ENCODE measurements around the gene TMEM167B. TPM values are rescaled to one million over a fixed set of nuclear protein-coding genes. Genes with fewer than 3 reads are reported as not detected.

TMEM167B gene
- total RNA-seq, 4 donors from 2014 or later: 22.2 to 29.2 (median 24.8) TPM

DNA sequence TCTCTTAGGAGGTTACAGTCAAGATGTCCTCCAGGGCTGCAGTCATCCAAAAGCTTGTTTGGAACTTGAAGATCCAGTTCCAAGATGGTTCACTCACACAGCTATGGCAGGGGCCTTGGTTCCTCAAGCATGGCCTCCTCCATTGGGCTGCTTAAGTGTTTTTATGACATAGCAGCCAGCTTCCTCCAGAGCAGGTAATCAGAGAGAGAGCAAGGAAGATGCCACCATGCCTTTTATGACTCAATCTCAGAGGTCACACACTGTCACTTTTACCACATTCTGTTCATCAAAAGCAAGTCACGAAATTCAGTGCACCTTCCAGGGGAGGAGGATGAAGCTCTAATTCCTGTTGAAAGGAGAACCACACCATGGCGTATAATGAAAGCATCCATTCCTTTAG lies 40.5 kb downstream of the TMEM167B start:
- DNase-seq (ENCODE audit: low spot score) (no peak), ATAC-seq (ENCODE audit: low FRiP score) (no peak)
- TF ChIP-seq, protein P1, sequence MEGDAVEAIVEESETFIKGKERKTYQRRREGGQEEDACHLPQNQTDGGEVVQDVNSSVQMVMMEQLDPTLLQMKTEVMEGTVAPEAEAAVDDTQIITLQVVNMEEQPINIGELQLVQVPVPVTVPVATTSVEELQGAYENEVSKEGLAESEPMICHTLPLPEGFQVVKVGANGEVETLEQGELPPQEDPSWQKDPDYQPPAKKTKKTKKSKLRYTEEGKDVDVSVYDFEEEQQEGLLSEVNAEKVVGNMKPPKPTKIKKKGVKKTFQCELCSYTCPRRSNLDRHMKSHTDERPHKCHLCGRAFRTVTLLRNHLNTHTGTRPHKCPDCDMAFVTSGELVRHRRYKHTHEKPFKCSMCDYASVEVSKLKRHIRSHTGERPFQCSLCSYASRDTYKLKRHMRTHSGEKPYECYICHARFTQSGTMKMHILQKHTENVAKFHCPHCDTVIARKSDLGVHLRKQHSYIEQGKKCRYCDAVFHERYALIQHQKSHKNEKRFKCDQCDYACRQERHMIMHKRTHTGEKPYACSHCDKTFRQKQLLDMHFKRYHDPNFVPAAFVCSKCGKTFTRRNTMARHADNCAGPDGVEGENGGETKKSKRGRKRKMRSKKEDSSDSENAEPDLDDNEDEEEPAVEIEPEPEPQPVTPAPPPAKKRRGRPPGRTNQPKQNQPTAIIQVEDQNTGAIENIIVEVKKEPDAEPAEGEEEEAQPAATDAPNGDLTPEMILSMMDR (IDR thresholded peaks at IDR 0.05): no peak

DNA sequence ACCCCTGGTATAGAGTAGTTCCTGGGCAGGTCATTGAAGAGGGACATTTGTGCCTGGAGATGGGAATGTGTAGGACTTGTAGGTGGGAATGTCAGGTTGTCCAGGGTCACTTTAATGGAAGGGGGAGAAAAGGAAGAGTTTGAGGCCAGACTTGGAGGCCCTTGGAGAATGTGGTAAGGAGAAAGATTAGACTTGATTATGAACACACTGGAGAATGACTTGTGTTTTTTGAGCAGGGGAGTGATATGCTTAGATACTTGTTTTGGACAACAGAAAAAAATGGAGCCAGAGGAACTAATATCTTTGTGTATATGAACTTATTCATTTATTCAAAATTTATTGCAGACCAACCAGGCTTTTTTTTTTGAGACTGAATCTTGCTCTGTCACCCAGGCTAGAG lies 41.2 kb downstream of the TMEM167B start:
- TF ChIP-seq, protein P1 (IDR thresholded peaks at IDR 0.05): no peak
- no peak for ATAC-seq (ENCODE audit: low FRiP score)

DNA sequence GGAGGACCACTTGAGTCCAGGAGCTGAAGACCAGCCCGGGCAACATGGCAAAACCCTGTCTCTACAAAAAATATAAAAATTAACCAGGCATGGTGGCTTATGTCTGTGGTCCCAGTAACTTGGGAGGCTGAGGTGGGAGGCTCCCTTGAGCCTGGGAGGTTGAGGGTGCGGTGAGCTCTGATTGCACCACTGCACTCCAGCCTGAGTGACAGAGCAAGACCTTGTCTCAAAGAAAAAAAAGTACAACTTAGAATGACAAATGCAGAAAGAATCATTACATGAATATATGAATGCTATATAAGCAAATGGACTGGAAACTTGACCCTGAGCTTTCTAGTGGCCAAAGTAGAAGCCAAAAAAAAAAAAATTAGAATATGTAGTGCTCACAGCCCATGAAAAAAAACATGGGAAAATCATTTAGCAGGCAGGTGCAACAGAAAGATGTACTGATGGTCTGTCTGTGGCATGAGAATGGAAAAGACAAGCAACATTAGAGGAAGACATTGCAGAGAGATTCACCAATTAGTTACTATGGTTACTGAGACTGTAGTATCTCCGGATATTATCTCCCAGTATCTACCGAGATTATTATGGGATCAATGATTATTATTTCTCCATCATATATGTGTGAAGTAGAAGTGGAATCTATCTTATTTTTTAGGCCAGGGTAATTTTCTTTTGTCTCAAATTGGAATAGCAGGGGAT lies 42.6 kb downstream of the TMEM167B start:
- no peak for DNase-seq (ENCODE audit: low spot score)
- no peak for ATAC-seq (ENCODE audit: low FRiP score)
- TF ChIP-seq, protein P1 (IDR thresholded peaks at IDR 0.05): no peak

More for the DNA sequence above, 41.2 kb downstream of the TMEM167B start:
- DNase-seq (ENCODE audit: low spot score): no peak

DNA sequence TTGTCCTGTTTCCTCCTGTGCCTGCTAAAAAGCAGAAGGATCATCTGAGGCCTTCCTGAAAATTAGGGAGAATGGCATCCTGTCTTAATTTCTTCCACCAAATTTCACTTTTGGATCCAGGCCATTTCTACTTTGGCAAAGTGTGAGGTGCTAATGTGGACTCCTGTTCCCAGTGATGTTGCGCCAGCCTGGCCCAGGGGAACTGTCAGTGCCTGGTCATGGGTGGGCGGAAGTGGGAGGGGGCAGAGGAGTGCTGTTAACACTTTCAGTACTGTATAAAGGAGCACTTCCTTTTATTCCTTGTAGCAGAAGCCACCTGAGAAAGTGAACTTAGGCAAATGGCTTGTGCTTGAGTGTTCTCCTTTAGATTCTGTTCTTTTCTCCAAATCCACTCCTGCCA lies 43.3 kb downstream of the TMEM167B start:
- TF ChIP-seq, protein P1 (IDR thresholded peaks at IDR 0.05): no peak
- no peak for DNase-seq (ENCODE audit: low spot score)
- ATAC-seq (ENCODE audit: low FRiP score): peak; percentile 75

DNA sequence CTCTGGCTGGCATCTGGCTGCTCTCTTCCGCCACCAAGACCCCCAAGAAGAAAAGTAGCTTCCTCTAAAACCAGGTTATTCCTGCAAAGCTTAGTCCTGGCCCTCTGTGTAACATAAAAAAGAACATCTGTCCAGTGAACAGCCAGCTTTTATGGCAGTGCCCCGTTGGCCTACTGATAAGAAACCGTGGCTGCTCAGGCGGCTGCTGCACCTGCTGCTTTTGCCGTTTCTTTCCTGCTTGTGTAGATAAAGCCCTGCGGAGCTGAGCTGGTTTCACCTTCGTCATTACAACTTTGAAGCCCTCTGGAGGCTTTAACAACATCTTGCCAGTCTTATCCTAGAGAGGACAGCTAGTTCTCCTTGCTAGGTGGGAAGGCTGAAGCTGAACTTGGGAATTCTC lies 43.9 kb downstream of the TMEM167B start:
- DNase-seq (ENCODE audit: low spot score) (no peak), ATAC-seq (ENCODE audit: low FRiP score) (no peak)
- TF ChIP-seq, protein P1 (IDR thresholded peaks at IDR 0.05): no peak

DNA sequence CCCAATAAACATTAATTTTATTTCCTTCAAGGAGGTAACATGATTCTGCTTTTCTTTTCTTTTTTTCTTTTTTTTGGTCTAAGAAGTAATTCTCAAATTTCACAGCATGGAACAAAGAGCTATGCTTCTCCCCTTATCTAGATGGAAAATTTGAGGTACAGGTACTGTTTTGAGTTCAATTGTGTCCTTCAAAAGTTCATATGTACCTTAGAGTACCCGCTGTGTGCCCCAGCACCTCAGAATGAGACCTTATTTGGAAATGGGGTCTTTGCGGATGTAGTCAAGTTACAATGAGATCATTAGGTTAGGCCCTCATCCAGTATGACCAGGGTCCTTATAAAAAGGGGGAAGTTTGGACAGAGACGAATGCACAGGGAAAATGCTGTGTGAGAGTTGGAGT lies 45.4 kb downstream of the TMEM167B start:
- TF ChIP-seq, protein P1 (IDR thresholded peaks at IDR 0.05): no peak
- ATAC-seq (ENCODE audit: low FRiP score) (no peak), DNase-seq (ENCODE audit: low spot score) (no peak)

DNA sequence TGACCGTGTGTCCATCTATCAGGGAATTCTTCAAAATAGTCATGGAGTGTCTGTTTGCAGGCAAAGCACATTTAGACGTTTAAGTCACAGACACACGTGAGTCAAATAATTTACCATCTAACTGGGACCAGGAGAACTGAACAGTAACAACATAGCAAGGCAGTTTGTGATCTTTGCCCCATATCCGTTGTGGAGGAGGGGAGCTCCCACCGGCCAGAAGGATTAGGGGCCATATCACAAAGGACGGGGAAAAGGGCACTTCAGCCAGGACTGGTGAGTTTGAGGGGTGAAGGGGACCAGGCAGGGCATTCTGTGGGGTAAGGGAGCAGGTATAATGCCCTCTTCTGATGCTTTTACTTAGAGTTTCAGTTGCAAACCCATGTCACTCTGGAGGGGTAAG lies 46.2 kb downstream of the TMEM167B start:
- no peak for DNase-seq (ENCODE audit: low spot score)
- no peak for ATAC-seq (ENCODE audit: low FRiP score)
- TF ChIP-seq, protein P1 (IDR thresholded peaks at IDR 0.05): no peak

All from omental fat pad (tissue), 4 donors.